ENCODE results near the gene MSH6. TPM values are rescaled to one million over a fixed set of nuclear protein-coding genes. Genes with fewer than 3 reads are reported as not detected.
A peak's percentile ranks its signal among the peaks of the same experiment; 100 is the strongest.

Gene MSH6
- total RNA-seq, 3 donors from 2014 or later: 164 to 186 (median 166) TPM

GRCh38 chr2:47803770-47804169 is 20.8 kb downstream of the MSH6 start:
- no peak for DNase-seq
- no peak for ATAC-seq
- Mint-ChIP-seq H3K36me3 (ENCODE audit: insufficient read depth) (peaks cover 81% of the 10 kb centered on the region), H3K4me3 (no peak overlapping the region), H3K4me1 (ENCODE audit: low read depth) (no peaks in the 10 kb centered on the region), H3K9me3 (peaks cover 9% of the 10 kb centered on the region), H3K27me3 (ENCODE audit: low read depth) (no peaks in the 10 kb centered on the region)

GRCh38 chr2:47805850-47806249 is 22.9 kb downstream of the MSH6 start:
- Mint-ChIP-seq H3K36me3 (ENCODE audit: insufficient read depth) (peaks cover 66% of the 10 kb centered on the region), H3K27me3 (ENCODE audit: low read depth) (no peaks in the 10 kb centered on the region), H3K9me3 (peaks cover 9% of the 10 kb centered on the region), H3K4me1 (ENCODE audit: low read depth) (no peaks in the 10 kb centered on the region), H3K4me3 (no peak overlapping the region)
- DNase-seq: no peak
- ATAC-seq: no peak

GRCh38 chr2:47808614-47809013 is 25.7 kb downstream of the MSH6 start:
- Mint-ChIP-seq H3K27me3 (ENCODE audit: low read depth) (no peaks in the 10 kb centered on the region), H3K36me3 (ENCODE audit: insufficient read depth) (peaks cover 65% of the 10 kb centered on the region), H3K4me1 (ENCODE audit: low read depth) (peaks cover 2% of the 10 kb centered on the region), H3K4me3 (no peak overlapping the region), H3K9me3 (peaks cover 1% of the 10 kb centered on the region)
- DNase-seq: no peak
- peak in 1 of 2 donors; percentile 32 for ATAC-seq

GRCh38 chr2:47809903-47810302 is 27.0 kb downstream of the MSH6 start:
- H3K36me3 Mint-ChIP-seq (ENCODE audit: insufficient read depth): peaks cover 61% of the 10 kb centered on the region
- H3K4me3 Mint-ChIP-seq: no peak overlapping the region
- no peaks in the 10 kb centered on the region for H3K27me3 Mint-ChIP-seq (ENCODE audit: low read depth)
- DNase-seq: no peak
- no peaks in the 10 kb centered on the region for H3K9me3 Mint-ChIP-seq
- peaks cover 2% of the 10 kb centered on the region for H3K4me1 Mint-ChIP-seq (ENCODE audit: low read depth)
- ATAC-seq: no peak

- Mint-ChIP-seq H3K36me3 (ENCODE audit: insufficient read depth) (peaks cover 55% of the 10 kb centered on the region), H3K9me3 (no peaks in the 10 kb centered on the region), H3K4me1 (ENCODE audit: low read depth) (peaks cover 2% of the 10 kb centered on the region), H3K4me3 (no peak overlapping the region), H3K27me3 (ENCODE audit: low read depth) (no peaks in the 10 kb centered on the region)
- no peak for ATAC-seq
- no peak for DNase-seq
Measured at GRCh38 chr2:47810850-47811249, 27.9 kb downstream of the MSH6 start.

GRCh38 chr2:47811668-47812067 is 28.7 kb downstream of the MSH6 start:
- no peak for ATAC-seq
- H3K27me3 Mint-ChIP-seq (ENCODE audit: low read depth): no peaks in the 10 kb centered on the region

GRCh38 chr2:47815764-47816163 is 32.8 kb downstream of the MSH6 start:
- ATAC-seq (no peak), DNase-seq (no peak)
- H3K4me3 Mint-ChIP-seq: no peak overlapping the region
- peaks cover 51% of the 10 kb centered on the region for H3K36me3 Mint-ChIP-seq (ENCODE audit: insufficient read depth)
- no peaks in the 10 kb centered on the region for H3K9me3 Mint-ChIP-seq
- peaks cover 2% of the 10 kb centered on the region for H3K4me1 Mint-ChIP-seq (ENCODE audit: low read depth)
- H3K27me3 Mint-ChIP-seq (ENCODE audit: low read depth): no peaks in the 10 kb centered on the region

More at GRCh38 chr2:47811668-47812067, 28.7 kb downstream of the MSH6 start:
- no peak for DNase-seq
- no peaks in the 10 kb centered on the region for H3K9me3 Mint-ChIP-seq
- peaks cover 2% of the 10 kb centered on the region for H3K4me1 Mint-ChIP-seq (ENCODE audit: low read depth)
- H3K36me3 Mint-ChIP-seq (ENCODE audit: insufficient read depth): peaks cover 51% of the 10 kb centered on the region
- no peak overlapping the region for H3K4me3 Mint-ChIP-seq

GRCh38 chr2:47818777-47819176 is 35.8 kb downstream of the MSH6 start:
- ATAC-seq: no peak
- H3K27me3 Mint-ChIP-seq (ENCODE audit: low read depth): no peaks in the 10 kb centered on the region
- DNase-seq: no peak
- H3K36me3 Mint-ChIP-seq (ENCODE audit: insufficient read depth): peaks cover 42% of the 10 kb centered on the region
- H3K4me1 Mint-ChIP-seq (ENCODE audit: low read depth): no peaks in the 10 kb centered on the region
- no peaks in the 10 kb centered on the region for H3K9me3 Mint-ChIP-seq
- H3K4me3 Mint-ChIP-seq: no peak overlapping the region

- no peaks in the 10 kb centered on the region for H3K4me1 Mint-ChIP-seq (ENCODE audit: low read depth)
- ATAC-seq (no peak), DNase-seq (no peak)
- H3K36me3 Mint-ChIP-seq (ENCODE audit: insufficient read depth): peaks cover 42% of the 10 kb centered on the region
- no peaks in the 10 kb centered on the region for H3K27me3 Mint-ChIP-seq (ENCODE audit: low read depth)
- no peaks in the 10 kb centered on the region for H3K9me3 Mint-ChIP-seq
- H3K4me3 Mint-ChIP-seq: no peak overlapping the region
Measured at GRCh38 chr2:47819834-47820233, 36.9 kb downstream of the MSH6 start.

GRCh38 chr2:47822518-47822917 is 39.6 kb downstream of the MSH6 start:
- DNase-seq: no peak
- ATAC-seq: no peak
- Mint-ChIP-seq H3K9me3 (no peaks in the 10 kb centered on the region), H3K4me1 (ENCODE audit: low read depth) (no peaks in the 10 kb centered on the region), H3K4me3 (no peak overlapping the region), H3K36me3 (ENCODE audit: insufficient read depth) (peaks cover 32% of the 10 kb centered on the region), H3K27me3 (ENCODE audit: low read depth) (no peaks in the 10 kb centered on the region)

GRCh38 chr2:47833516-47833968 is 50.6 kb downstream of the MSH6 start:
- Mint-ChIP-seq H3K9me3 (no peaks in the 10 kb centered on the region), H3K27me3 (ENCODE audit: low read depth) (no peaks in the 10 kb centered on the region), H3K4me1 (ENCODE audit: low read depth) (peaks cover 2% of the 10 kb centered on the region), H3K36me3 (ENCODE audit: insufficient read depth) (peaks cover 38% of the 10 kb centered on the region), H3K4me3 (no peak overlapping the region)
- ATAC-seq (no peak), DNase-seq (no peak)

- Mint-ChIP-seq H3K27me3 (ENCODE audit: low read depth) (no peaks in the 10 kb centered on the region), H3K4me1 (ENCODE audit: low read depth) (peaks cover 16% of the 10 kb centered on the region), H3K36me3 (ENCODE audit: insufficient read depth) (peaks cover 21% of the 10 kb centered on the region), H3K4me3 (no peak overlapping the region), H3K9me3 (no peaks in the 10 kb centered on the region)
- no peak for ATAC-seq
- no peak for DNase-seq
Measured at GRCh38 chr2:47838249-47838648, 55.3 kb downstream of the MSH6 start.

- H3K4me3 Mint-ChIP-seq: no peak overlapping the region
- no peaks in the 10 kb centered on the region for H3K9me3 Mint-ChIP-seq
- ATAC-seq (no peak), DNase-seq (no peak)
- H3K4me1 Mint-ChIP-seq (ENCODE audit: low read depth): peaks cover 20% of the 10 kb centered on the region
- peaks cover 21% of the 10 kb centered on the region for H3K36me3 Mint-ChIP-seq (ENCODE audit: insufficient read depth)
- no peaks in the 10 kb centered on the region for H3K27me3 Mint-ChIP-seq (ENCODE audit: low read depth)
Measured at GRCh38 chr2:47838686-47839085, 55.7 kb downstream of the MSH6 start.

- Mint-ChIP-seq H3K4me3 (no peak overlapping the region), H3K9me3 (no peaks in the 10 kb centered on the region), H3K36me3 (ENCODE audit: insufficient read depth) (peaks cover 9% of the 10 kb centered on the region), H3K4me1 (ENCODE audit: low read depth) (peaks cover 35% of the 10 kb centered on the region), H3K27me3 (ENCODE audit: low read depth) (no peaks in the 10 kb centered on the region)
- no peak for DNase-seq
- no peak for ATAC-seq
Measured at GRCh38 chr2:47842846-47843245, 59.9 kb downstream of the MSH6 start.

GRCh38 chr2:47843407-47843806 is 60.5 kb downstream of the MSH6 start:
- Mint-ChIP-seq H3K4me1 (ENCODE audit: low read depth) (peaks cover 35% of the 10 kb centered on the region), H3K27me3 (ENCODE audit: low read depth) (no peaks in the 10 kb centered on the region), H3K36me3 (ENCODE audit: insufficient read depth) (peaks cover 11% of the 10 kb centered on the region), H3K9me3 (no peaks in the 10 kb centered on the region), H3K4me3 (no peak overlapping the region)
- no peak for DNase-seq
- ATAC-seq: no peak

- no peak for DNase-seq
- Mint-ChIP-seq H3K4me3 (no peak overlapping the region), H3K4me1 (ENCODE audit: low read depth) (peaks cover 36% of the 10 kb centered on the region), H3K9me3 (no peaks in the 10 kb centered on the region), H3K27me3 (ENCODE audit: low read depth) (no peaks in the 10 kb centered on the region), H3K36me3 (ENCODE audit: insufficient read depth) (peaks cover 7% of the 10 kb centered on the region)
- no peak for ATAC-seq
Measured at GRCh38 chr2:47844162-47844561, 61.2 kb downstream of the MSH6 start.
